HPDE6-E6E7 (cell line): ENCODE results near the gene TFF3.

Experiments used
- DNase-seq: peaks from one replicate; pipeline ENCODE4 v3.0.0; 2011; ENCODE audit warnings: missing footprints; ENCODE audit errors: extremely low spot score

The TFF3 gene

DNA sequence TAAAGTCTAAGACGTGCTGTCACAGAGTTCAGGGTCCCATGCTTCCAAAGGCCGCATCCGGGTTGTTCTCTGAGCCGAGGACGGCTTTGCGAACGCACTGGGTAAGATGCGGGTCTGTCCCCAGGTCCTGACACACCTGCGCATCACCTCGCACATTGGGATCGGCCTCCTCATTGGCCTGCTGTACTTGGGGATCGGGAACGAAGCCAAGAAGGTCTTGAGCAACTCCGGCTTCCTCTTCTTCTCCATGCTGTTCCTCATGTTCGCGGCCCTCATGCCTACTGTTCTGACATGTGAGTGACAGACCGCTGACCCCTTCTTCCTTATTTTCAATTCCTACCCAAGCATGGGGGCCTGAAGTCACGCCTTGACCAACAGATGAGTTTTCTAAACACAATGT lies 25.3 kb downstream of the TFF3 start:
- DNase-seq: no peak

DNA sequence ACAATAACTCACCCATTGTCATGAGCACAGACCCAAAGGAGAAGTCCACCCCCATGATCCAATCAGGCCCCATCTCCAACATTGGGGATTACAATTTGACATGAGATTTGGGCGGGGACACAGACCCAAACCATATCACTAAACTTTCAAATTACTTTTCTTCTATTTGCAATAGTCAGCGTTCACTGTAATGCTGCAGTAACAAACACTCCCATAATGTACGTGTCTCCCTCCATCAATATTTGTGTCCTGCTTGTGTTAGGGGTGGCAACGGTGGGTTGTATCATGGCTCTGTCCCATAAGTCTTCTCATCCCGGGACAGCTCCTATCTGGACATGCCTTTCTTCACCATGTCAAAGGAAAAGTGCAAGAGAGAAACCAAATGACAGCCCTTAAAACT lies 26.2 kb downstream of the TFF3 start:
- DNase-seq: no peak

- DNase-seq: no peak
These were observed 27.8 kb downstream of the TFF3 start for GRCh38 chr21:42287193-42288083.

- no peak for DNase-seq
These were observed 28.8 kb downstream of the TFF3 start for GRCh38 chr21:42286416-42286815.

- no peak for DNase-seq
These were observed 29.5 kb downstream of the TFF3 start for GRCh38 chr21:42285569-42286245.

GRCh38 chr21:42282715-42283114 lies 32.5 kb downstream of the TFF3 start:
- no peak for DNase-seq

DNA sequence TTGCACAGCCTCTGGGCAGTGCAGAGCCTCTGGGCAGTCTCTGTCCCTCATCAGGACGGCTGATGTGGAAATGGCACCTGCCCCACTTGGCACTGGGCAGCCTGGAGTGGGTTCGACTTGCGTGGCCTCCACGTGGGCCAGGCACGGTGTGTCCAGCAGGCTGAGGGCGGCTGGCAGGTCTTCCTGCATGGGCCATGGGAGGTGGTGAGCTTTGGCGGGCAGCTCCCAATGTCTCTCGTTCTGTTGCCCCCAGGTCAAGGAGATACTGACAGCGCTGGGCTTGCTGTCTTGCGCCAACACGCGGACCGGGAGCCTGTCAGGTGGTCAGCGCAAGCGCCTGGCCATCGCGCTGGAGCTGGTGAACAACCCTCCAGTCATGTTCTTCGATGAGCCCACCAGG lies 33.2 kb downstream of the TFF3 start:
- DNase-seq: no peak

GRCh38 chr21:42281181-42281680 lies 34.0 kb downstream of the TFF3 start:
- no peak for DNase-seq

- no peak for DNase-seq
These were observed 34.6 kb downstream of the TFF3 start for GRCh38 chr21:42280356-42281180.

- DNase-seq: no peak
These were observed 35.3 kb downstream of the TFF3 start for GRCh38 chr21:42279888-42280287.

GRCh38 chr21:42279341-42279871 lies 35.8 kb downstream of the TFF3 start:
- no peak for DNase-seq

GRCh38 chr21:42278451-42279149 lies 36.6 kb downstream of the TFF3 start:
- DNase-seq: no peak

GRCh38 chr21:42277593-42277992 lies 37.6 kb downstream of the TFF3 start:
- DNase-seq: no peak

DNA sequence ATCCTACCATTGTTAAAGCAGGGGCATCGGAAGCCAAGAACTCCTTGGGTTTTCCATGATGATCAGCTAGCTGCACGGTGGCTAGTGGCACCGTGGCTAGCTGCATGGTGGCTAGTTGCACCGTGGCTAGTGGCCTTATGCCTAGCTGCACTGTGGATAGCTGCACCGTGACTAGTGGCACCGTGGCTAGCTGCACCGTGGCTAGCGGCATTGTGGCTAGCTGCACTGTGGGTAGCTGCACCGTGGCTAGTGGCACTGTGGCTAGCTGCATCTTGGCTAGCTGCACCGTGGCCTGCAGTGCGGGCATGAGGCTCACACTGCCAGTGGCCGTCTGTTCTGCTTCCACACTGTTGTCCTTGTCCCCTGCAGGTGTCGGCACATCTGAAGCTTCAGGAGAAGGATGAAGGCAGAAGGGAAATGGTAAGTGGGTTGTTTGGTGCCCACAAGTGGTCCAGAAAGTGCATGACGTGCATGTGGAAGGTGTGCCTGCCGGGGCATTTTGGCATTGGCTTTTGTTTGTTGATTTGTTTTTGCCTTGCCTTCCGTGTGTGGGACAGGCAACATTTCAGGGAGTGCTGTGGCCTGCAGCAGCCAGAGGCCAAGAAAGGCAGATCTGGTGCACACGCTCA lies 38.6 kb downstream of the TFF3 start:
- no peak for DNase-seq

DNA sequence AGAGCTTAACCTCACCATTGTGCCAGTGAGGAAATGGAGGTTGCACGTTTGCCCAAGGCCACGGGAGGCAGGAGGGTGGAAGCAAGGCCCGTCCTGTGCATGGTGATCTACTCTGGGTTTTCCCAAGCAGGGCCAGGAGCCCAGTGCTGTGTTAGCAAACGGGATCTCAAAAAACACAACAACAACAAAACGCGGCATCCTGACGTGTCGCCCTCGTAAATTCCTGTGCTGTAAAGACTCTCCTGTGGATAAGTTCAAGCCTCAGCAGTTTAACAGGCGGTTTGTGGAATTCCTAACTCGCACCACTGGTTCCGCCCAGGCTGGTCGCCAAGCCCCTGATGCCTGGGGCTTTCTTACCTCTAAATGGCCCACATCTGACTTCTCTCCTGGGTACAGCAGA lies 39.1 kb downstream of the TFF3 start:
- DNase-seq: no peak

DNA sequence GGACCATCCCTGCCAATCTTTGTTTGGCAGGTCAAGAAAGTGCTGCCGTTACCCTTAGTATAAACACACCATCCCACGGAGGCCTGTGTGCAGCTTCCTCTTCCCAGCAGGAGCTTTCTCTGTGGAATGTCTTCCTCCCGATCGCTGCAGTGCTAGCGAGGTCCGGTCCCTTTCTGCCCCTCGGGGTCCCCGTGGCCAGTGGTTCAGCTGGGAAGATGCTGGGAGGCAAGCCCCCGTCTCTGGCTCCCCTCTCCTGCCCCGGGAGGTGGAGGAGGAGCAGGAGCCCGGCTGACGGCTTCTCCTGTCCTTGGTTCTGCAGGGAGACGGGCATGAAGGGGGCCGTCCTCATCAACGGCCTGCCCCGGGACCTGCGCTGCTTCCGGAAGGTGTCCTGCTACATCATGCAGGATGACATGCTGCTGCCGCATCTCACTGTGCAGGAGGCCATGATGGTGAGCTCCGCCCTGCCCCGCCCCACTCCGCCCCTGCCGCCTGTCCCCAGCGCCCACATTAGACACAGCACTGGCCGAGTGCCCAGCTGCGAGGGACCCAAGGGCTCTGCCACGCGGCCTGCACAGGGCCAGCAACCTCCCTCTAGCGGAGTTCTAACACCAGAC lies 42.1 kb downstream of the TFF3 start:
- DNase-seq: no peak

- no peak for DNase-seq
These were observed 42.9 kb downstream of the TFF3 start for GRCh38 chr21:42272109-42272962.

- DNase-seq: no peak
These were observed 44.1 kb downstream of the TFF3 start for GRCh38 chr21:42271065-42271464.

DNA sequence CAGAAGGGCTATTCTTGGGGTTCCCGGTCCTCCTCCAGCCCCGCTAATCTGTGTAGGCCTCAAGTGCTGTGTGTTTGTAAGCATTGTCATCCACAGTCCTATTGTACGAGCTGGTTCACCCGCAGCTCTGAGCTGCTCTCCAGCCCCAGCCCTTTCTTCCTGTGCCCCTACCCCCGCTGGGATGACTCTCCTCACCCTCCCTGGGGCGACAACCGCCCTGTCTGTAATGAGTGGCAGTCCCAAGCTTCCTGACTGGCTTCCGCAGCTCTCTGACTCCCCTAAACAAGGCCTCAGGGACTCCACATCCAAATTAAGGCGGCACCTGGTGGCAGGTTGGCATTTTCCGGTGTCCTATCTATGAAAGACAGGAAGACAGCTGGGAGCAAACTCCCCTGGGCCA lies 45.8 kb downstream of the TFF3 start:
- no peak for DNase-seq
